GM21367 (cell line): ENCODE data around the gene ATN1.

Experiments
- ATAC-seq: cut with Tn5 transposase; IDR thresholded peaks from one replicate; pipeline ENCODE4 v1.9.1; 2021; ENCODE audit not compliant: unreplicated experiment

ATN1 gene

DNA sequence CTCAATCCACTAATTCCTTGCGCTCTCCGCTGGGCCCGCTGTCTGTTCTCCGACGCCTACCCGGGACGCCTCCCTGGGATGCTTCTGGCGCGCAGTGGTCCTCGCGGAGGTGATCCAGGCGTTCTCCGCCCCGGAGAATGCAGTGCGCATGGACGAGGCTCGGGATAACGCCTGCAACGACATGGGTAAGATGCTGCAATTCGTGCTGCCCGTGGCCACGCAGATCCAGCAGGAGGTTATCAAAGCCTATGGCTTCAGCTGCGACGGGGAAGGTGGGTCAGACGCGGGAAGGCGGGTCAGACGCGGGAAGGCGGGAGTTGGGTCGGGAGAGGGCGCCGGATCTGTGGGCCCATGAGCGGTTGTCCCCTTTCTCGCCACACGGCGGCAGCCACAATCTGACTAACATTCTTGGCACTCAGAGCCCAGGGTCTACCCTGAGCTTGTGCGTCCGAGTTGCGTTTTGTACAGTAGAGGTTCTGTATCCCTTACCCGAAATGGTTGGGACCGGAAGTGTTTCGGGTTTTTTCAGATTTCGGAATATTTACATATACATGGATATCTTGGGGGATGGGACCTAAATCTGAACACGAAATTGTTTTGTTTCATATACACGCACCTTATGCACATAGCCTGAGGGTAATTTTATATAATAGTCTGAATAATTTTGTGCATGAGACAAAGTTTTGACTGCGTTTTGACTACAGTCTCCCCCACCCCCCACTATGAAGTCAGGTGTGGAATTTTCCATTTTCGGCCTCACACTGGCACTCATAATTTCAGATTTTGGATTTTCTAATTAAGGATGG lies 16.8 kb downstream of the ATN1 start:
- ATAC-seq = peak; percentile 32

DNA sequence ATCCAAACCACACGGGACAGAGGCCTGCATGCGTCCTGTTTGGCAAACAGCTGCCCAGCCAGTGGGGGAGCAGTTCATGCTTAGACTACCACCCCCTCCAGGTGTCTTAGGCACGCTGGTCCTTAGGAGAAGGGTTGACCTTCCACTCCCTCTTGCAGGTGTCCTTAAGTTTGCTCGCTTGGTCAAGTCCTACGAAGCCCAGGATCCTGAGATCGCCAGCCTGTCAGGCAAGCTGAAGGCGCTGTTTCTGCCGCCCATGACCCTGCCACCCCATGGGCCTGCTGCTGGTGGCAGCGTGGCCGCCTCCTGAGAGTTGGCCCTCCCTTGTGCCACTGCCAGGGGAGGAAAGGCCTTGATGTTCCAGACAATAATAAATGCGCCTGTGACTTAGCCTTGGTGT lies 17.9 kb downstream of the ATN1 start:
- ATAC-seq = no peak

DNA sequence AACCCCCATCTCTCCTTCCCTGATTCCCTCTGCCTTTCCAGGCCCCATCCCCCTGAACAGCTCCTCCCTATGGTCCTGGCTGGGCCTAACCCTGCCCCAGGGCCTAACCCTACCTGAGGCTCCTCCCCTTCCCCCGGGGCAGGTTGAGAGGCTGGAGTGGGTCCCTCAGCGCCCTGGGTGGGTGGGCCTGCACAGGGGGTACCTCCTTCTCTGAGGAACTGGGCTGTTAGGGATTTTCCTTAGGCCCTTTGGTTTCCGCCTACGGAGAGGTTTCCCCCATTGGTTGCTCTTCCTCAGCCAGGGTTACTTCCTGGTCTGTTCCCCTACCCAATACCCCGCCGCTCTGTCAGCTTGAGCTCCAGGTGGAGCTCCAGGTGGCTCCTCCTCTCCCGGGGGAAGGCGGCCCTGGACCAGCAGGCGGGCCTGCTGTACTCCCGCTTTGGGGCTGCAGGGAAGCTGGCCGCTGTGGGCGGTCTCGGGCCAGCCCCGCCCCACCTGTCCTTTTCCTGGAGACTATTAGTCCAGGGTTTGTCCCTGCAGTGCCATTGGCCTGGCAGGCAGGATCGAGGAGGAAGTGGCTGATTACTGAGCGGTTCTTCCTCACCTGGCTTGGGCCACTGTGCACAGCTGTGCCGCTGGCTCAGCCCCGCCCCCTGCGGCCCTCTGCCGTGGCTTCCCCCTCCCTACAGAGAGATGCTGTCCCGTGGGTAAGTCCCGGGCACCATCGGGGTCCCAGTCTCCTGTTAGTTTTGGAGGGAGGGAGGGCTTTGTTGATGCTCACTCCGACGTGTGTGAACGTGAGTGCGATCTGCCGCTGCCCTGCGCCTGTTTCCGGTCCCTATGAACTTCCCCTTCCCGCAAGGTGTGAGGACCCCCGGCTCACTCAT lies 18.5 kb downstream of the ATN1 start:
- peak; percentile 20 for ATAC-seq

DNA sequence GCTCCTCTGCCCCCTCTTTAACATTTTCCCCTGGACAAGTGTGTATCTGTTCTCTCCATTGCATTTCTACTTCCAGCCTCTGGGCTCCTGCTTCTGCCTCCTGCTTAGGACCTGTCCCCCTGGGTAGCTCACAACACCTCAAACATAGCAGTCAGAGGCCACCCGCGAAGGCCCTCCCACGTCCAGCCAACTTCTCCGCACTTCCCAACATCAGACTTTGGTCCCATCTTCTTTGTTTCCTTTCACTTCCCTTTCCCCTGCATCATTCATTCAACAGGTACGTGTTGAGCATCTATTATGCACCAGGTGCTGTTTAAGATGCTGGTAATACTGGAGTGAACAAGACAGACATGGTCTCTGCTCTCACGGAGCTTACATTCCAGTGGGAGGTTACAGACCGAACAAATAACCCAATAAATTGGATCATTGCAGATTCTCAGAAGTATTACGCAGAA lies 19.2 kb downstream of the ATN1 start:
- ATAC-seq = no peak

DNA sequence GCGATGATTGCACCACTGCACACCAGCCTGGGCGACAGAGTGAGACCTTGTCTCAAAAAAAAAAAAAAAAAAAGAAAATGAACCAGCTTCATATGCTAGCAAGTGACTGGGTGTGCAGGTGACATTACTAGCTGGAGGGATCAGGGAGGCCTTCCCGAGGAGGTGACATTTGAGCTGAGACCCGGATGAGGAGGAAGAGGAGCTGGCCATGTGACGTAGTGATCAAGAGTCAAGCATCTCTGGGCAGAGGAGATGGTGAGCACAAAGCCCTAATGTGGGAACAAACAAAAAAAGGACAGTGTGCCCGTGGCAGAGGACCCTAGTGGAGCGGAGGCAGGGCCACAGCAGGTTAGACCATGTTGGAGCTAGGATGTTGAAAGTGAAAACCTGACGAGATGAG lies 19.9 kb downstream of the ATN1 start:
- no peak for ATAC-seq

DNA sequence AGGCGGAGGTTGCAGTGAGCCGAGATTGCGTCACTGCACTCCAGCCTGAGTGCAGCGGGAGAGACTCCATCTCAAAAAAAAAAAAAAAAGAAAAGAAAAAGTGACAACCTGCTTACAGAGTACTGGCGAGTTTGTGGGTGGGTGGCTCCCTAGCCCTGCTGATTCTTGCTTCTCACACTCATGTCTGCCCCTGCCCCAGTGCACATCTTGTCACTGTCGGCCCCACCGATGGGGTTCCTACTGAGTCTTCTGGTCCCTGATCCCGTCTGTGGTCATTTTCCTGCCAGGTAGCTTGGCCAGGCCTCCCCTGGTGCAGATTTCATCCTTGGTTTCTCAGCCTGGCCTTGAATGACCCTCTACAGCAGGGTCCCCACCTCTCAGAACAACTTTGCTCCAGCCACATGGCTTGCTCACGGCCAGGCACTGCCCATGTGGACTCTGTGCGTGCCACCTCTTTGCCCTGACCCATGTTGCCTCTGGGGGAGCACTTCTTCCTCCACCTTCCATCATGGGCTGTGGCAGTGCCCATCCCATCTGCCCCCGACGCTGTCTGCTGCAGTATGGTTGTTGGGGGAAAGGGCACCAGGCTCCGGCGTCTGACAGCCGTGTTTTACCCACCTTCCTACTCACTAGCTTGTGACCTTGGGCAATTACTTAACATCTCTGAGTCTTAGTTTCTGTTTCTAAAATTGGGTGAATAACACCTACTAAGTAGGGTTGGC lies 21.3 kb downstream of the ATN1 start:
- ATAC-seq = no peak

DNA sequence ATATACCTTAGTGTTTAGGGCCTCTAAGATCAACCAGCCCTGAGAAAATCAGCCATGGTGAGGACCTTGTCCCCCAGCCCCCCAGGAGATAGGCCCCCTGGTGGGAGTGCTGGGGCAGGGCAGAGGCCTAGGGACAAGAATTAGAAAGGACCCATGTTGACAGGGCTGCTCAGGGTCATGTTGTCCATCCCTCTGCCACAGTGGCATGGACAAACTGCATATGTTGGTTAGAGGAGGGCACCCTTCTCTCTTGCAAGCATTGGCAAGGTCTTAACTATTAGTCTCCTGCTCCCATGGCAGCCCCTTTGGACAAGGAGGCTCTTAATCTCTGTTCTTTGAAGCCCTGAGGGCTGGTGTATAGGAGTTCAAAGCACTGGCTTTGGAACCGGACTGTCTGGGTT lies 22.6 kb downstream of the ATN1 start:
- no peak for ATAC-seq

DNA sequence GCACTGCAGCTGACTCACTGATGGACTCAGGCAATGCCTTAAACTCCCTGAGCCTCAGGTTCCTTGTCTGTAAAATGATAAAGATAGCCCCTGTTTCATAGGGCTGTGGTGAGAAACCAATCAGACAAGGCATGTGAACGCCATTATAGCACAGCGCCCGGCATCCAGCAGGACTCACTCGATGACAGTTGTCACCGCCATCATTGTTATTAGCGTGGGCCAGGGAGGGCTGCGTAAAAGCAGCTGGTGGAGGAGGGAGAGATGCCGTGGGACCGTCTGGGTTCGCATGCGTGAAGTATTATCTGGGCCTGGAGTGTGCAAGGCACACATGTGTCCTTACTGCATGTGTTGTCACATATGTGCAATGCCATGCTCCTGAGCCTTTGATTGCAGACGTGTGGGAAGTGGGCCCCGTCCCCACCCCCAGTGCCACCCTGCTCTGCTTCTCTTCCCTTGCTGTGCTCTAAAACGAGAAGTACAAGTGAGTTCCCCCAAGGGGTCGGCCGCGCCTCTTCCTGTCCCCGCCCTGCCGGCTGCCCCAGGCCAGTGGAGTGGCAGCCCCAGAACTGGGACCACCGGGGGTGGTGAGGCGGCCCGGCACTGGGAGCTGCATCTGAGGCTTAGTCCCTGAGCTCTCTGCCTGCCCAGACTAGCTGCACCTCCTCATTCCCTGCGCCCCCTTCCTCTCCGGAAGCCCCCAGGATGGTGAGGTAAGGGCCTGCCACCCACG lies 23.2 kb downstream of the ATN1 start, which contains the start of gene PTPN6:
Gene PTPN6, plus strand, starts transcription at position 546 of the 730 bp plus-strand sequence. Its CDS starts 157 bp downstream, at position 703.
- ATAC-seq = no peak

DNA sequence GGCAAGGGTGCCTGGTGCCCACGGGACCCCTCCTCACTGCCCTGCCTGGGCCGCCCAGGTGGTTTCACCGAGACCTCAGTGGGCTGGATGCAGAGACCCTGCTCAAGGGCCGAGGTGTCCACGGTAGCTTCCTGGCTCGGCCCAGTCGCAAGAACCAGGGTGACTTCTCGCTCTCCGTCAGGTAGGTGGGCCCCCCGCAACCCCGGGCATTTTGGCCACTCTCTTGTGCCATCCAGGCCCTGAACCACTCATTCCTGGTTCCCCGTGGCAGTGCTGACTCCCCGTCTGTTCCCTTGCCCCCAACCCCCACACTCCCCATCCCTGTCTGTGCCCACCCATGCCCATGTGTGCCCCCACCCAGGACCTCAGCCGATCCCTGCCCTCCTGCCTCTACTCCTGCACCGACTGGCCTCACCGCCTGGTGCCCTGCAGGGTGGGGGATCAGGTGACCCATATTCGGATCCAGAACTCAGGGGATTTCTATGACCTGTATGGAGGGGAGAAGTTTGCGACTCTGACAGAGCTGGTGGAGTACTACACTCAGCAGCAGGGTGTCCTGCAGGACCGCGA lies 23.9 kb downstream of the ATN1 start:
- ATAC-seq = no peak

DNA sequence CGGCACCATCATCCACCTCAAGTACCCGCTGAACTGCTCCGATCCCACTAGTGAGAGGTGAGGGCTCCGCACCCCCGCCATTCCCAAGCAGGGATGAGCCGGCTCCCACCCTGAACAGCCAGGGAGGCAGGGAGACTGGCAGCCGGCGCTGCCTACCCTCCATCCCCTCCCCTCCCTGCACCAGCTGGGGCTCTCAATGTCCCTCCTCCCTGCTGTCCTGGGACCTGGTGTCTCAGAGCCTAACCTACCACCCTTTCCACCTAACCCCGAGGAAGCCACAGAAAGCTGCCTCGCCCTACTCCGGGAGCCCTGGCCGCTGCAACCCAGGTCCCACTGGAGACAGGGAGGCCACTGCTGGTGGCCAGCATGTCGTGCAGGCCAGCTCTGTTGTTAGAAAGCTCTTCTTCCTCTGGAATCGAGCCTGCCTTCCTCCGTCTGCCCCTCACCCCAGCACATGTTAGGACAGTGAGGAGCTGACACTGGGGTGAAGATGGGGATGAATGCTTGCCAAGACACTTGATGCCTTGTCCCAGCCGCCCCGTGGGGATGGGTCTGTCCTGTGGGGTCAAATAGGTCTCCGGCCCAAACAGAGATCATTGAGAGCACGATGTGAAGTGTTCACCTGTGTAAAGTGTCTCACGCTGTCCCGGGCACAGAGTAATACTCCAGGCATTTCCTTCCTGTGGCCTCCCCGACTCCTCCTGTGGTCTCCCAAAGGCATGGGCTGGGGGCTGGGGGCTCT lies 24.5 kb downstream of the ATN1 start:
- no peak for ATAC-seq

DNA sequence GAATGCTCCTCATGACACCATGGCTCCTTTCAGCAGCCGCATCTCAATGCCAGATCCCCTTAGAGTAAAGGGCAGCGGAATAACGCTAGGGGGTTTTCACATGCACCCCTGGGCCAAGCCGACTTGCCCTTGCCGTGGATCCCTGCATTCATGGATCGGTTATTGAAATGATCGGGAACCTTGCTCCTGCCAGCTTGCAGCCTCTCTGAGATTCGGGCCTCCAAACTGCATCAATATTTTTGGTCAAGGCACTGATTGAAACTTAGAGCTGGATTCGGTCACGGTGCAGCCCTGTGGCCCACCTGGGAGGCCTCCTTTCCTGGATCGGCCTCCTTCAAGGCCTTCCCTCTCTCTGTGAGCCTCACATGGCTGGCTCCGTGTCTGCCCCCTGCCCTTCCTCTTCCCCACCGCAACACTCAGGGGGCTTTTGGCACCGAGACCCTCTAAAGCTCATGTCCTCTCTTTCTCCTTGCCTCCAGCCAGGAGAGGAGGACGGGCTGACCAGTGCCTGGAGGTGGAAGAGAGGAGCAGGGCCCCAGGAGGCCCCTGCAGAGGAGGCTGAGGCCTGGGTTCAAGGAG lies 25.2 kb downstream of the ATN1 start:
- no peak for ATAC-seq

DNA sequence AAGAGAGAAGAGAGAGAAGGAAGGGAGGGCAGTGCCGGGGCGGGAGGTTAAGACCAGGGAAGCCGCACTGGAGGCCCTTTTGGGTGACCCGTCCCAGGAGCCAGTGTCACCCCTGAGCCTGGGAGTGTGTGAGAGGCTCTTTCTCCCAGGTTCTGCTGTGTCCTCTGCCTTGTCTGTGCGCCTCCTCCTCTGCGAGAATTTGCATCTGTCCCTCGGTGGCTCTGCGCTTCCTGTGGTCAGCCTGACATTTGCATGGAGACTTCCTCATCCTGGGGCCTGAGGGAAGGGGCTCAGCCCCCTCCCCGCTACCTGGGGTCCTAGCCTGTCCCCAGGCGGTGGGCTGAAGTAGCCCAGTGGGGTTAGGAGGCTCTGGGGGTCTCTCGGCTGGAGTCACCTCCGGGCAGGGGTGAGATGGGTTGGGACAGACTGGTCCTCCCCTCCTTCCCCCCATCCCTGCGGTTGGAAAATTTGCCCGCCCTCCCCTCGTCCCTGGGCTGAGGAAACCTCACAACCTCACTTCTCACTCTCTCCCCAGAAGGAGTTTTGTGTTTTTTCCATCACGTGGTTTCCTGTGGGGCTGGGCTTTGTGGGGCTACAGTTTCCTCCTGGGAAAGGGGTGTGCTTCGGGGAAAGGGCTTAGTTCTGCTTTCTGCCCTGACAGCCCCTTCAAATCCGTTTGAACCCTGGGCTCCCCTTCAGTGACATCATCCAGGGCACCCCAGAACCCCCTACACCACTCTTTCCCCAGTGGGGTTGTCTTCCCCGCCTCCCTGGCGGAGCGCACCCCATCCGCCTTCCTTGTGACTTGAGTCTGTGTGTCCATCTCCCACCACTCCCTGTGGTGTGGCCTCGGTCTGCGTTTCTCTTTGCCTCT lies 25.9 kb downstream of the ATN1 start:
- peak; percentile 34 for ATAC-seq

DNA sequence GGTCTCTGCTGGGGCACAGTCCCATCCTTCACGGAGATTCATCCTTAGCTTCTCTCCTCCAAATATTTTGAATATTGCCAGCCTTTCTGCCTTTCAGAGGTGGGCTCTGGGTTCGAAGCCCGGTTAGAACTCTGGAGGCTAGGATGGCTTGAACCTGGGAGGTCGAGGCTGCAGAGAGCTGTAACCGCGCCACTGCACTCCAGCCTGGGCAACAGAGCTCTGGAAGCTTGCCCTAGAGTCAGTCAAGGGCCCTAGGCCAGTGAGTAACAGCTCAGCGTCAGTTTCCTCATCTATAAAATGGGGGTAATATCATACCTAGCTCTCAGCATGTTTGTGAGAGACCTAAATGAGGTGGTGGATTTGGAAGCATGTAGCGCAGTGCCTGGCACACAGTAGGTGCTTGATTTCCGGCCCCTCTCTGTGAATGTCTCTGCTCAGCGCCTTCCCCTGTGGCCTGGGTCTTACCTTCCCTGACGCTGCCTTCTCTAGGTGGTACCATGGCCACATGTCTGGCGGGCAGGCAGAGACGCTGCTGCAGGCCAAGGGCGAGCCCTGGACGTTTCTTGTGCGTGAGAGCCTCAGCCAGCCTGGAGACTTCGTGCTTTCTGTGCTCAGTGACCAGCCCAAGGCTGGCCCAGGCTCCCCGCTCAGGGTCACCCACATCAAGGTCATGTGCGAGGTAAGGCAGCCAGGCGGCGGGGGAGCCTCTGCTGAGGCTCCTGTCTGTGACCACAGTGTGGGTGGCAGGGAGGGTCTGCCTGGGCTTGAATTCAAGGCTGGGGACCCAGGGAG lies 26.8 kb downstream of the ATN1 start:
- no peak for ATAC-seq

DNA sequence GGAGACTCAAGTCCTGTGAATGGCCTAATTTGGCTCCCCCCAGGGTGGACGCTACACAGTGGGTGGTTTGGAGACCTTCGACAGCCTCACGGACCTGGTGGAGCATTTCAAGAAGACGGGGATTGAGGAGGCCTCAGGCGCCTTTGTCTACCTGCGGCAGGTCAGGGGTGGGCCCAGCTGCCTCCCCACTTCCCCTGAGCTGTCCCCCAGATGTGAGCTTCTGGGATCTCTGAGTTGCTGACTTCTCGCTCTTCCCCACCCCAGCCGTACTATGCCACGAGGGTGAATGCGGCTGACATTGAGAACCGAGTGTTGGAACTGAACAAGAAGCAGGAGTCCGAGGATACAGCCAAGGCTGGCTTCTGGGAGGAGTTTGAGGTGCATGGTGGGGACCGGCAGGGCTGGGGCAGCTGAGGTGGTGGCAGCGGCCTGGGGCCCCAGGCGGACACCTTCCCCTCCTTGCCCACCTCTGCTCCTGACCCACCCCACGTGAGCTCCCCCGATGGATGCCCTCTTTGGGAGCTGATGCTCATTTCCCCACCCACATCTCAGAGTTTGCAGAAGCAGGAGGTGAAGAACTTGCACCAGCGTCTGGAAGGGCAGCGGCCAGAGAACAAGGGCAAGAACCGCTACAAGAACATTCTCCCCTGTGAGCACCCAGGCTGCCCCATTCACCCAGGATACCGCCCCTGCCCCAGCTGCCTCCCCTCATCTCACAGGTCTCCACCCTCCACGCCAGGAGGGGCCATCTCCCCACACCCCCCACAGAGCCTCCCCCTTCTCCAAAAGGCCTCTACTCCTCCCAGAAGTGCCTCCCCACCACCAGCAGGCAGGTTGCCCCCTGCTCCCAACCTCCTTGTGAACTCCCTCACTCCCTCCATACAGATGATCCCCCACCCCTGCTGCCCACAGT lies 27.6 kb downstream of the ATN1 start:
- ATAC-seq = no peak

DNA sequence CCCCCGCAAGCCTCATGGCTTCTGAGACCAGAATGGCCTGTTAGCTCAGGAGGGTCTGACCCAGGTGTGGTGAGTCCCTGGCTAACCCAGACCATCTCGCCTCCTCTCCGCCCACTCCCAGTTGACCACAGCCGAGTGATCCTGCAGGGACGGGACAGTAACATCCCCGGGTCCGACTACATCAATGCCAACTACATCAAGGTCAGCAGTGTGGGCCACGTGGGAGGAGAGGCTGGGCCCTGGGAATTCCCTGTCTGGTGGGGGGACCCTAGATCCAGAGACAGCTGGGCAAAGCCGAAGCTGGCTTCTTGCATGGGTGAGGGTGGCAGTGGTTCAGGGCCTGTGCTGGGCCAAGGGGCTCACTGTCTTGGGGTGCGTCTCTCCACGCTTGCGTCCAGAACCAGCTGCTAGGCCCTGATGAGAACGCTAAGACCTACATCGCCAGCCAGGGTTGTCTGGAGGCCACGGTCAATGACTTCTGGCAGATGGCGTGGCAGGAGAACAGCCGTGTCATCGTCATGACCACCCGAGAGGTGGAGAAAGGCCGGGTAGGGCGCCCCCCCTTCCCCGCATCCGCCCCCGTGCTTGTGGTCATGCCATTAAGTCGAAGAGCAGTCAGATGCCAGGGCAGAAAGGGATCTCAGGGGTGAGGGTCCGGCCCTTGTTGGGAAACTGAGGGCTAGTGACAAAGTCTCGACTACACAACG lies 28.4 kb downstream of the ATN1 start:
- no peak for ATAC-seq
